HG03064 (cell line): ENCODE measurements around the gene OSBP2.

Experiments
- ATAC-seq: cut with Tn5 transposase; IDR thresholded peaks from one replicate; pipeline ENCODE4 v1.9.1; 2021; ENCODE audit warnings: low read depth; ENCODE audit not compliant: unreplicated experiment

OSBP2 gene

GRCh38 chr22:30830907-30831306, 136.2 kb downstream of the OSBP2 start:
- no peak for ATAC-seq

- ATAC-seq = no peak
Observed at GRCh38 chr22:30832407-30832987, 137.8 kb downstream of the OSBP2 start.

GRCh38 chr22:30833322-30833721, 138.6 kb downstream of the OSBP2 start:
- ATAC-seq = no peak

- no peak for ATAC-seq
Observed at GRCh38 chr22:30837531-30837930, 142.9 kb downstream of the OSBP2 start.

- ATAC-seq = no peak
Observed at GRCh38 chr22:30838111-30838510, 143.4 kb downstream of the OSBP2 start.

- no peak for ATAC-seq
Observed at GRCh38 chr22:30841273-30841672, 146.6 kb downstream of the OSBP2 start.

GRCh38 chr22:30843245-30843644, 148.6 kb downstream of the OSBP2 start:
- no peak for ATAC-seq

- no peak for ATAC-seq
Observed at GRCh38 chr22:30847583-30847982, 152.9 kb downstream of the OSBP2 start.

GRCh38 chr22:30855266-30855665, 160.6 kb downstream of the OSBP2 start:
- ATAC-seq = no peak

- ATAC-seq = no peak
Observed at GRCh38 chr22:30855677-30856518, 161.2 kb downstream of the OSBP2 start.

- no peak for ATAC-seq
Observed at GRCh38 chr22:30856741-30857502, 162.2 kb downstream of the OSBP2 start.

- no peak for ATAC-seq
Observed at GRCh38 chr22:30857791-30858190, 163.1 kb downstream of the OSBP2 start.

GRCh38 chr22:30858976-30859713, 164.5 kb downstream of the OSBP2 start:
- ATAC-seq = no peak

- no peak for ATAC-seq
Observed at GRCh38 chr22:30859714-30860095, 165.0 kb downstream of the OSBP2 start.

- ATAC-seq = no peak
Observed at GRCh38 chr22:30860176-30861105, 165.8 kb downstream of the OSBP2 start.

GRCh38 chr22:30861131-30861530, 166.5 kb downstream of the OSBP2 start:
- no peak for ATAC-seq

GRCh38 chr22:30861688-30862552, 167.2 kb downstream of the OSBP2 start:
- no peak for ATAC-seq

- ATAC-seq = no peak
Observed at GRCh38 chr22:30863081-30863833, 168.6 kb downstream of the OSBP2 start.
